Loucy (cell line): Measurements from ENCODE around the gene FANK1.

Source experiments
- EZH2phosphoT487 ChIP-seq: fragments of 200-600 bp; IDR thresholded peaks from 2 replicates; pipeline ENCODE4 v1.6.1; 2018; ENCODE audit warnings: antibody characterized with exemption, mild to moderate bottlenecking, moderate library complexity, borderline replicate concordance
- TF ChIP-seq, protein P1 (sequence below): fragments of 200-600 bp; sonication (generic); conservative IDR thresholded peaks from 2 replicates; pipeline ENCODE4 v1.5.1; 2014; ENCODE audit warnings: mild to moderate bottlenecking, antibody characterized with exemption, low read length

GRCh38 chr10:126036515-126036914 is 140.2 kb downstream of the FANK1 start:
- TF ChIP-seq, protein P1, sequence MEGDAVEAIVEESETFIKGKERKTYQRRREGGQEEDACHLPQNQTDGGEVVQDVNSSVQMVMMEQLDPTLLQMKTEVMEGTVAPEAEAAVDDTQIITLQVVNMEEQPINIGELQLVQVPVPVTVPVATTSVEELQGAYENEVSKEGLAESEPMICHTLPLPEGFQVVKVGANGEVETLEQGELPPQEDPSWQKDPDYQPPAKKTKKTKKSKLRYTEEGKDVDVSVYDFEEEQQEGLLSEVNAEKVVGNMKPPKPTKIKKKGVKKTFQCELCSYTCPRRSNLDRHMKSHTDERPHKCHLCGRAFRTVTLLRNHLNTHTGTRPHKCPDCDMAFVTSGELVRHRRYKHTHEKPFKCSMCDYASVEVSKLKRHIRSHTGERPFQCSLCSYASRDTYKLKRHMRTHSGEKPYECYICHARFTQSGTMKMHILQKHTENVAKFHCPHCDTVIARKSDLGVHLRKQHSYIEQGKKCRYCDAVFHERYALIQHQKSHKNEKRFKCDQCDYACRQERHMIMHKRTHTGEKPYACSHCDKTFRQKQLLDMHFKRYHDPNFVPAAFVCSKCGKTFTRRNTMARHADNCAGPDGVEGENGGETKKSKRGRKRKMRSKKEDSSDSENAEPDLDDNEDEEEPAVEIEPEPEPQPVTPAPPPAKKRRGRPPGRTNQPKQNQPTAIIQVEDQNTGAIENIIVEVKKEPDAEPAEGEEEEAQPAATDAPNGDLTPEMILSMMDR: no peak
- TF ChIP-seq EZH2phosphoT487: no peak
